HG03135 (cell line): ENCODE data around the gene ELMO1.

ENCODE experiments used
- ATAC-seq: cut with Tn5 transposase; IDR thresholded peaks from one replicate; pipeline ENCODE4 v1.9.1; 2021; ENCODE audit warnings: mild to moderate bottlenecking, moderate library complexity; ENCODE audit not compliant: unreplicated experiment

The ELMO1 gene

DNA sequence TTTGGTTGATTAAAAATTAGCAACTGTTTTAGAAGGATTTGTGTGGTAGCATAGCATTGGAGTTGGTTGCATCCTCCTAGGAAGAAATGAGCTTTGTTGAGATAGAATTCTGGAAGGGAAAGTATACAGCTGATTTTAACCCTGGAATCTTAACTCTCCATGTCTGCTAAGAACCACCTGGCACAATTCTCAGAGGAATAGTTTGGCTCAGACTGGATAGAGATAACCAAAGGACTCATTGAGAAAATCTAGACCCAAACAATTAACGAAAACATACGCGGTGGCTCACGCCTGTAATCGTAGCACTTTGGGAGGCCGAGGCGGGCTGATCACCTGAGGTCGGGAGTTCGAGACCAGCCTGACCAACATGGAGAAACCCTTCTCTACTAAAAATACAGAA is 625.3 kb downstream of the ELMO1 start:
- no peak for ATAC-seq

DNA sequence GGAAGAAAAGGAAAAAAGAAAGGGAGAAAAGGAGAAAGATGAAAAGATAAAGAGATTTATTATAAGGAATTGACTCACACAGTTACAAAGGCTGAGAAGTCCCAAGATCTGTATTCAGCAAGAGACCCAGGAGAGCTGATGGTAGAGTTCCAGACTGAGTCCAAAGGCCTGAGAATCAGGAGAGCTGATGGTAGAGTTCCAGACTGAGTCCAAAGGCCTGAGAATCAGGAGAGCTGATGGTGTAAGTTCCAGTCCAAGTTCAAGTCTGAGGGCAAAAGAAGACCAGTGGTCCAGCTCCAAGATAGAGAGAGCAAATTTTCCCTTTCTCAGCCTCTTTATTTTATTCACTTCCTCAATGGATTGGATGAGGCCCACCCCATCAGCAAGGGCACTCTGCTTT is 627.0 kb downstream of the ELMO1 start:
- no peak for ATAC-seq

DNA sequence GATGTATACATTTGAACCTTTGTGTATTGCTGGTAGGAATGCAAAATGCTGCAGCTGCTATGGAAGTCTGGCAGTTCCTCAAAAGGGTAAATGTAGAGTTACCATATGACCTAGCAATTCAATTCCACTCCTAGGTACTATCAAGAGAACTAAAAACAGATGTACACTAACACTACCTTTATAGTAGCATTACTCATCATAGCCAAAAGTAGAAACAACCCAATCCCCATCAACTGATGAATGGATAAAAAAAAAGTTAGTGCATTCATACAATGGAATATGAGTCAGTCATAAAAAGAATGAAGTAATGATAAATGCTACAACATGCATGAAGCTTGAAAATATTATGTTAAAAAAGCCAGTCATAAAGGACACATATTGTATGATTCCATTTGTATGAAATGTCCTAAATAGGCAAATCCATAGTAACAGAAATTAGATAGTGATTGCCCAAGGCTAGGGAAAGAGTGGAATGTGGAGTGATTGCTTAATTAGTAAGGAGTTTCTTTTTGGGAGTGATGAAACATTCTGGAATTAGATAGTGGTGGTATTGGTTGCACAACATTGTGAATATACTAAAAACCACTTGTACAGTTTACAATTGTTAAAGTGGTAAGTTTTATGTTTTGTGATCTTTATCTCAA is 628.0 kb downstream of the ELMO1 start:
- ATAC-seq, result no peak

DNA sequence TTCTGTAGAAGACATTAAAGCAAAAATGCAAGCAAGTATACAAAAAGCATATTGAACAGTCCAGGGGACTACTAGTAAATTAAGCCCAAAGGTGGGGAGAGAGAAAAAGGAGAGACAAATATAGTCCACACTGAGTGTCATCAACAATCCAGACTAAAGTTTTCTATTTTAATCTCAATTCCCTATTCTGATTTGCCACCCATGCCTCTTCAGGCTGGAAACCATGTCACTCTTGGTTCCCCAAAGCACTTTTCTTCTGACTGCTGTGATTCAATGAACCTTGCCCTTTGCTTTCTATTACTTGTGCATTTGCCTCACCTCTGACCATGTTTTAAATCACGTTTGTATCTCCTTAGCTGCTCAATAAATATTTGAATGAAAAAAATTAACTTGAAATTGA is 629.0 kb downstream of the ELMO1 start:
- no peak for ATAC-seq

DNA sequence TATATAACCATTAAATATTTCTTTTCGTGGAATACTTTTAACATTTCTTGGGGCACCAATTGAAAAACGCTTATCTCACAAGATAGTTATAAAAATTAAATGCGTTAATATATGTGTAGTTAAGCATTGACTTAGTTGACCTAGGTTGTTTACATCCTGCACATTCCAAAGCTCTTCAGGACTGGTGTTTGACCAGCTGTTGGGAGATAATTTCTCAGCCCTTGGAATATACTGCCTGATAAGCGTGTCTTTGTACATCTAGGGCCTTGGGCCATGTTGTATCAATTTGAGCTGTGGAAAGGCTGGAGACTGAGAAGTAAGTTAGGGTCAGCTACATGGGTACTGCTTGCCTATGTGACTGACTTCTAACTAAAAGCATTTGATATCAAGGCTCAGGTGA is 634.4 kb downstream of the ELMO1 start:
- no peak for ATAC-seq

DNA sequence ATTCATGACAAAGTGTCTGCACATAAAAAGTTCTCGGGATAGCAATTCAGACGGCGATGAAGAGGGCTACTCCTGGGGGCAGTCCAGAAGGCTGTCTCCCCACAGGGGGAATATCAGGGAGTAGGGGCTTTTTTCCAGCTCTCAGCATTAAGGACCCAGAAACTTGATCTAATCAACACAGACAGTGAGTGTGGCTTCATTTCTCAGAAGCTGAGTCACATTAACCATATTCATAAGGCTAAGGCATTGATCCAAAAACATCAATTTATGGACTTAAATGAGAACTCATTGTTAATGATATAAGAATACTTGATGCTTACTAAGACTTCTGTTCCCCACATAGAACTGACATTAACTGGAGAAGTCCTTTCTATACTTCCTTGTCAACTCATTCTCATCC is 636.9 kb downstream of the ELMO1 start:
- no peak for ATAC-seq

DNA sequence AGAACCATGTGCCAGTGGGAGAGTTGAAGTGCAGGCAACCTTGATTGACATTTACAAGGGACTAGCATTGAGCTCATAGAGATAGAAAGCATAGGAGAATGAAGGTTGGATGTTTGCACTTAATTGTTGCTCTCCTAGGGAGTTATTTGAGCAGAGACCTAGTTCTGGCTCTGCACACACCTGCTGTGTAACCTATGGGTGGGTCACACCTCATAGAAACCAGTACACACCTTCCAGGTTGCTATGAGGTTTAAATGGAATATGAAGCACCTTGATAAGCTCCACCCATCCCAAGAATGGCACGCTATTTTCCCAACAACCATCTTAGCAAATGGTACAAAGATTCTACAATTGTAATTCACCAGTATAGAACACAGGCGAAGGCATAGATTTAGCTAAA is 638.2 kb downstream of the ELMO1 start:
- no peak for ATAC-seq

DNA sequence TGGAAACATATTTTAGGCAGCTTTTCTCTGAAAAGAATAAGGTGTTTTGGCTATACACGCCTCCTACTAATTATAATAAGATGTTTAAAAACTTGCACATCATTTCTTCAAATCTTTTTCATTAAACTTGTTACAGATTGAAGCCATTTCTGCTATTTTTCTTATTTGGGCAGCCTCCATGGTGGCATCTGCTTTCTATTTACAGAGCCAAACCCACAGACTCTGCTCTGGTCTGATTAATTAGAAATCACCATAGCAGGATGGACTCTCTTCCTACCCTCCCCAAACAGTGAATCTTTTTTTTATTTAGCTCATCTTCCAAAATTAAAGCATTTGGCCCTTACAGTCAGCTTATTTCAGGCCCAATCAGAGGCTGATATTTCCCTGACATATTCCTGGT is 638.6 kb downstream of the ELMO1 start:
- no peak for ATAC-seq

DNA sequence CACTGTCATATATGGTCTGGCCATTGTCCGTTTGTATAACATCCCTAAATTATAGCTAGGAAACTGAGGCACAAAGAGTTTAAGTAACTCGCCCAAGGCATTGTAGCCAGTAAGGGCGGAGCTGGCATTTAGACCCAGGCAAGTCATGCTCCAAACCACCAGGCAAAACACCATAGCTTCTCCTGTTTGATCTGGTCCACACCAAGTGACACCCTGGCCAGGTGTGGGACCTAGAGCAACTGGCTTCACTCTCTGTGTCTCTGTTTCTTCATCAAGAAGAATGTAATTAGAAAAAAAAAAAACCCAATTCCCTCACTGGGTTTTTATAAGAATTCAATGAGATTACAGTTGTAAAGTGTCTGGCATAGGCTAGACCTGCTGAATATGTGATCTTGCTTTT is 639.2 kb downstream of the ELMO1 start:
- ATAC-seq, result no peak

DNA sequence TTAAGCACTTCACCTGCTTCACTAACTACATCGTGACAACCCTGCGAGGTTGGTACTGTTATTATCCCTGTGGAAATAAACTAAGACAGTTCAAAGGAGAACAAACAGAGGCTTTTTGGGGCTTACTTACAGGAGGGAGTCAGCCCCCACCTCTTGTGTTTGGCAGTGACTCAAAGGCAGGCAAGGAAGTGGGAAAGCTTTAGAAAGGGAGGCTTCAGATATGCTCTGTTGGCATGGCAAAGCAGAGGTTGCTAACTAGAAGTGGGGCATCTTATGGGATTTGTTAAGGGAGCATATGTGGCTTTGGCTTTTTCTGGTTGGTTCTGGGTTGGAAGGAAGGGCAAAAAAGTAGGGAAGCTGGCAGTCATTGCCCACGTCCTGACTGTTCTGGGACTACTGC is 639.6 kb downstream of the ELMO1 start:
- no peak for ATAC-seq

DNA sequence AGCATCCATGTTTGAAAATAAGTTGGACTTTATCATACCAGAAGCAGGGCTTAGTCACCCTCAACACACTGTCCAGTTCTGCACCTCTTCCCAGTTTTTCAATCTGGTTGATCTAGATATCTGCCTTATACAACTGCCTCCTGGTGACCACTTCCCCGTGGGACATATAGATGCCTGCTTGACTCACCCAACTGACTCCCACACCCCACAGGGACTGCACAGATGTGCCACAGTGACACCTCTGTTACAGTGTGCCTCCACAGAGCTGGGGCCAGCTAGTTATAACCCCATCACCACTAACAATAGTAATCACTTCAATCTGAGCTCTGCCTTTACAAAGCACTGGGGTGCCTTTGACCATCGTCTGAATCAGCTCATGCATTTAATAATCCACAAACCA is 641.8 kb downstream of the ELMO1 start:
- no peak for ATAC-seq
